Cardiac muscle cell (in vitro differentiated cells and primary cell): ENCODE results near the gene CXCR2. TPM values are rescaled to one million over a fixed set of nuclear protein-coding genes. Genes with fewer than 3 reads are reported as not detected.
"Not testable (repeated sequence)": the region's sequence is repeated elsewhere in the genome, so short reads cannot be mapped to it uniquely, and the experiment has no call there.

Experiments
- DNase-seq, 2 donors: peaks; one replicate each; pipeline versions ENCODE4 v3.0.0 to v3.0.0-alpha.2; 2010 to 2017; ENCODE audit warnings: low read depth in 1 of 2, low spot score in 1 of 2
- H3K27ac ChIP-seq: fragments of 200-600 bp; sonication (generic); 2 replicates; pipeline ENCODE4 v1.5.1; 2016
- H3K27me3 ChIP-seq: fragments of 200-600 bp; sonication (generic); 2 replicates; pipeline ENCODE4 v1.6.0; 2016; ENCODE audit warnings: control low read depth
- H3K36me3 ChIP-seq: fragments of 200-600 bp; sonication (generic); 2 replicates; pipeline ENCODE4 v1.5.1; 2016; ENCODE audit warnings: control low read depth
- H3K4me1 ChIP-seq: fragments of 200-600 bp; sonication (generic); 2 replicates; pipeline ENCODE4 v1.8.1; 2017; ENCODE audit warnings: low read depth, mild to moderate bottlenecking, mixed run types
- H3K4me3 ChIP-seq: fragments of 200-600 bp; sonication (generic); 2 replicates; pipeline ENCODE4 v1.5.1; 2016; ENCODE audit warnings: mild to moderate bottlenecking
- H3K9me3 ChIP-seq: fragments of 200-600 bp; sonication (generic); 2 replicates; pipeline ENCODE4 v1.5.1; 2017; ENCODE audit warnings: low read depth, mild to moderate bottlenecking, control low read depth
- CTCF ChIP-seq: IDR thresholded peaks from 2 replicates; pipeline ENCODE4 v1.5.1; 2012; ENCODE audit warnings: low read depth, mild to moderate bottlenecking, low read length
- polyA plus RNA-seq: library from polyadenylated mRNA; unstranded; fragments of >200 nt; fragmentation: Nextera tagmentation; extraction: Ambion mirVana; gene quantifications from 2 replicates; pipeline ENCODE4 v1.2.1, GENCODE V29; 2016
- total RNA-seq: library from RNA; depleted of rRNA; stranded (reverse); fragments of >200 nt; gene quantifications from 2 replicates; pipeline ENCODE4 v1.2.3, GENCODE V29; 2016

Gene CXCR2
- total and polyA plus RNA-seq, 2 experiments from 2014 or later = 0.09 to 0.57 TPM

- H3K9me3 ChIP-seq = no peaks in the 10 kb centered on the region
- no peak for DNase-seq
- no peak within 1 kb of the TSS for H3K4me3 ChIP-seq
- peaks cover 13% of the 10 kb centered on the region for H3K27me3 ChIP-seq
- H3K4me1 ChIP-seq = no peaks in the 10 kb centered on the region
- H3K27ac ChIP-seq = no peak within 1 kb of the TSS
- no peaks in the 10 kb centered on the region for H3K36me3 ChIP-seq
- TF ChIP-seq CTCF = no peak
Observed at GRCh38 chr2:218166791-218167190, 41.0 kb downstream of the CXCR2 start, which contains the start of gene CXCR1. CXCR1 (minus strand) TSS chr2:218166962; CDS start chr2:218165211, 1,751 bp downstream.

GRCh38 chr2:218168016-218168415, 42.2 kb downstream of the CXCR2 start:
- no peaks in the 10 kb centered on the region for H3K4me1 ChIP-seq
- H3K9me3 ChIP-seq = no peaks in the 10 kb centered on the region
- no peak for DNase-seq
- H3K36me3 ChIP-seq = no peaks in the 10 kb centered on the region
- H3K27me3 ChIP-seq = peaks cover 10% of the 10 kb centered on the region
- no peak overlapping the region for H3K4me3 ChIP-seq
- no peak overlapping the region for H3K27ac ChIP-seq
- no peak for TF ChIP-seq CTCF

- Histone ChIP-seq H3K9me3 (no peaks in the 10 kb centered on the region), H3K4me1 (no peaks in the 10 kb centered on the region), H3K27ac (no peak overlapping the region), H3K36me3 (no peaks in the 10 kb centered on the region), H3K27me3 (peaks cover 10% of the 10 kb centered on the region), H3K4me3 (no peak overlapping the region)
- peak; percentile 83 for TF ChIP-seq CTCF
- peak; percentile 48 to 82 for DNase-seq
Observed at GRCh38 chr2:218168635-218169462, 43.0 kb downstream of the CXCR2 start.

GRCh38 chr2:218169757-218170546, 44.1 kb downstream of the CXCR2 start:
- Histone ChIP-seq H3K27me3 (peaks cover 10% of the 10 kb centered on the region), H3K36me3 (no peaks in the 10 kb centered on the region), H3K27ac (no peak overlapping the region), H3K4me1 (no peaks in the 10 kb centered on the region), H3K9me3 (no peaks in the 10 kb centered on the region), H3K4me3 (no peak overlapping the region)
- peak in 1 of 2 donors; percentile 14 for DNase-seq
- no peak for TF ChIP-seq CTCF

- not testable (repeated sequence) for H3K27ac ChIP-seq, H3K36me3 ChIP-seq, H3K9me3 ChIP-seq, DNase-seq, H3K4me1 ChIP-seq, H3K4me3 ChIP-seq
- peaks cover 10% of the 10 kb centered on the region for H3K27me3 ChIP-seq
Observed at GRCh38 chr2:218171744-218172143, 45.9 kb downstream of the CXCR2 start.

- TF ChIP-seq CTCF = no peak
- Histone ChIP-seq H3K27ac (no peak overlapping the region), H3K9me3 (no peaks in the 10 kb centered on the region), H3K4me3 (no peak overlapping the region), H3K36me3 (no peaks in the 10 kb centered on the region), H3K27me3 (peaks cover 5% of the 10 kb centered on the region), H3K4me1 (no peaks in the 10 kb centered on the region)
- DNase-seq = no peak
Observed at GRCh38 chr2:218172845-218173244, 47.0 kb downstream of the CXCR2 start.
